ENCODE results near the gene PAOX.

The PAOX gene

GRCh38 chr10:133439517-133440461, 60.7 kb downstream of the PAOX start:
- no peak for DNase-seq (ENCODE audit: low read depth)

- DNase-seq (ENCODE audit: low read depth), result no peak
Measured at GRCh38 chr10:133440633-133441285, 61.7 kb downstream of the PAOX start.

All from activated T-cell treated with anti-CD3 and anti-CD28 coated beads for 1 hour (primary cell).